Adrenal gland (tissue), 12 donors: ENCODE data around the gene CMIP. TPM values are rescaled to one million over a fixed set of nuclear protein-coding genes. Genes with fewer than 3 reads are reported as not detected.

Experiments
- DNase-seq, 7 donors: peaks; one replicate each; pipeline ENCODE4 v3.0.0-alpha.2; 2019 to 2020
- H3K27ac ChIP-seq, 5 donors: fragments of 200-600 bp; sonication (generic) in 4 of 5; 1 replicate in 3 of 5; 2 replicates in 2 of 5; pipeline versions ENCODE4 v1.5.1 to v1.8.0; 2016 to 2020; ENCODE audit warnings: mild to moderate bottlenecking in 1 of 5
- H3K27me3 ChIP-seq: fragments of 200-600 bp; 2 replicates; pipeline ENCODE4 v1.8.0; 2021
- H3K36me3 ChIP-seq, 2 donors: fragments of 200-600 bp; replicated peaks in 1 of 2; 1 replicate in 1 of 2; 2 replicates in 1 of 2; pipeline versions ENCODE4 v1.5.1 to v1.8.0; 2018 to 2022
- H3K4me1 ChIP-seq, 2 donors: fragments of 200-600 bp; replicated peaks in 1 of 2; 1 replicate in 1 of 2; 2 replicates in 1 of 2; pipeline versions ENCODE4 v1.5.1 to v1.8.0; 2018 to 2021
- H3K4me3 ChIP-seq, 4 donors: fragments of 200-600 bp; sonication (generic) in 3 of 4; one replicate each; pipeline ENCODE4 v1.5.1; 2016 to 2018
- H3K9me3 ChIP-seq, 3 donors: fragments of 200-600 bp; sonication (generic) in 1 of 3; replicated peaks in 1 of 3; 1 replicate in 2 of 3; 2 replicates in 1 of 3; pipeline versions ENCODE4 v1.5.1 to v1.8.0; 2016 to 2021
- POLR2A ChIP-seq, 2 donors: fragments of 450-650 bp; IDR thresholded peaks; one replicate each; pipeline ENCODE4 v1.6.1; 2017; ENCODE audit warnings: antibody characterized with exemption in 2 of 2, mild to moderate bottlenecking in 2 of 2, moderate library complexity in 1 of 2
- WGBS, 4 donors: extraction: QIAGEN DNeasy Blood & Tissue Kit in 2 of 4; methylation state at CpG; one replicate each; pipeline versions ENCODE4 v1.1.5 to v1.1.7; 2013 to 2017; 5-methylcytosine and 5-hydroxymethylcytosine counted together
- intact Hi-C, 2 donors: fragments of 100-400 bp; cut with DNase I; formaldehyde crosslinking; loops; one replicate each; pipeline versions ENCODE4 v1.14.1 to v1.15.0; 2022 to 2023
- polyA plus RNA-seq, 3 donors: library from polyadenylated mRNA; stranded (reverse); fragments of 200-250 nt in 2 of 3; fragments of 350-450 nt in 1 of 3; fragmentation: Illumina TruSeq in 1 of 3; extraction: RNeasy Lipid Tissue Mini Kit (QIAGEN cat#74804) in 1 of 3; gene quantifications; one replicate each; pipeline ENCODE4 v1.2.3, GENCODE V29; 2013 to 2014
- total RNA-seq, 9 donors: library from RNA; depleted of rRNA in 4 of 9; stranded (reverse); fragments of >200 nt in 4 of 9; fragments of 120-200 nt in 1 of 9; fragmentation: NEBNext Ultra II Directional in 1 of 9; extraction: Animal tissue kit (Norgen Biotek cat#: 25700) in 1 of 9; gene quantifications; one replicate each; pipeline versions ENCODE4 v1.1.0 to v1.2.4, GENCODE V29; 2013 to 2023
- TF ChIP-seq, protein P1 (sequence below), 6 experiments: fragments of 450-650 bp in 4 of 6; fragments of 200-600 bp in 2 of 6; sonication (generic) in 1 of 6; IDR thresholded peaks; 1 replicate in 5 of 6; 2 replicates in 1 of 6; pipeline versions ENCODE4 v1.5.1 to v1.8.0; 2016 to 2021; ENCODE audit warnings: antibody characterized with exemption in 6 of 6, mild to moderate bottlenecking in 2 of 6, moderate library complexity in 1 of 6
- donor health status: healthy with polysubstance abuse.
- donor health status: Bipolar disorder and iron deficiency.
- donor health status: DM: yes; HTN: yes; CAD: no.
- donor health status: DM: no; HTN: no; CAD: no.
- donor health status: DM: no; HTN: no; CAD: no.
- donor health status: DM: yes; HTN: yes; CAD: no.

The CMIP gene
- total and polyA plus RNA-seq, 12 donors: 8.1 to 87.9 (median 42.5) TPM

DNA sequence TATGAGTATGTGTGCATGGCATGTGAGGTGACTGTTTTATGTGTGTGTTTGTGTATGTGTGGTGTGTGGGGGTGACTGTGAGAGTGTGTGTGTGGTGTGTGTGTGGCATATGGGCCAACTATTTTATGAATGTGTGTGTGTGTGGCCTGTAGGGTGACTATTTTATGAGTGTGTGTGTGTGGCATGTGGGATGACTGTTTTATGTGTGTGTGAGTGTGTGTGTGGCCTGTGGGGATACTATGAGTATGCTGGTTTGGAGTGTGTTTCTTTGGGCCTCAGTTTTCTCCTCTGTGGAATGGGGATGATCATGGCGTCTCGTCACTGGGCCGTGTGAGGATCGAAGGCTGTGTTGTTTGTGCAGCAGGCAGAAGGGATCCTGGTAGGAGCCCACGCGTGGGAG, 182.4 kb downstream of the CMIP start:
- no peaks in the 10 kb centered on the region for H3K27me3 ChIP-seq
- no peak for TF ChIP-seq POLR2A (IDR thresholded peaks at IDR 0.05)
- TF ChIP-seq, protein P1, sequence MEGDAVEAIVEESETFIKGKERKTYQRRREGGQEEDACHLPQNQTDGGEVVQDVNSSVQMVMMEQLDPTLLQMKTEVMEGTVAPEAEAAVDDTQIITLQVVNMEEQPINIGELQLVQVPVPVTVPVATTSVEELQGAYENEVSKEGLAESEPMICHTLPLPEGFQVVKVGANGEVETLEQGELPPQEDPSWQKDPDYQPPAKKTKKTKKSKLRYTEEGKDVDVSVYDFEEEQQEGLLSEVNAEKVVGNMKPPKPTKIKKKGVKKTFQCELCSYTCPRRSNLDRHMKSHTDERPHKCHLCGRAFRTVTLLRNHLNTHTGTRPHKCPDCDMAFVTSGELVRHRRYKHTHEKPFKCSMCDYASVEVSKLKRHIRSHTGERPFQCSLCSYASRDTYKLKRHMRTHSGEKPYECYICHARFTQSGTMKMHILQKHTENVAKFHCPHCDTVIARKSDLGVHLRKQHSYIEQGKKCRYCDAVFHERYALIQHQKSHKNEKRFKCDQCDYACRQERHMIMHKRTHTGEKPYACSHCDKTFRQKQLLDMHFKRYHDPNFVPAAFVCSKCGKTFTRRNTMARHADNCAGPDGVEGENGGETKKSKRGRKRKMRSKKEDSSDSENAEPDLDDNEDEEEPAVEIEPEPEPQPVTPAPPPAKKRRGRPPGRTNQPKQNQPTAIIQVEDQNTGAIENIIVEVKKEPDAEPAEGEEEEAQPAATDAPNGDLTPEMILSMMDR (IDR thresholded peaks at IDR 0.05): no peak
- H3K4me1 ChIP-seq: peaks cover 13 to 19% of the 10 kb centered on the region in 2 donors
- no peak for DNase-seq
- H3K36me3 ChIP-seq: no peaks in the 10 kb centered on the region
- WGBS, 4 donors: 86 to 97% (median 93%) methylated on average over 6 of the region's 6 CpGs
- H3K4me3 ChIP-seq: no peak overlapping the region
- H3K9me3 ChIP-seq: no peaks in the 10 kb centered on the region
- intact Hi-C loops: no loop called here
- peak overlapping the region in 1 of 5 donors; percentile 92 for H3K27ac ChIP-seq

DNA sequence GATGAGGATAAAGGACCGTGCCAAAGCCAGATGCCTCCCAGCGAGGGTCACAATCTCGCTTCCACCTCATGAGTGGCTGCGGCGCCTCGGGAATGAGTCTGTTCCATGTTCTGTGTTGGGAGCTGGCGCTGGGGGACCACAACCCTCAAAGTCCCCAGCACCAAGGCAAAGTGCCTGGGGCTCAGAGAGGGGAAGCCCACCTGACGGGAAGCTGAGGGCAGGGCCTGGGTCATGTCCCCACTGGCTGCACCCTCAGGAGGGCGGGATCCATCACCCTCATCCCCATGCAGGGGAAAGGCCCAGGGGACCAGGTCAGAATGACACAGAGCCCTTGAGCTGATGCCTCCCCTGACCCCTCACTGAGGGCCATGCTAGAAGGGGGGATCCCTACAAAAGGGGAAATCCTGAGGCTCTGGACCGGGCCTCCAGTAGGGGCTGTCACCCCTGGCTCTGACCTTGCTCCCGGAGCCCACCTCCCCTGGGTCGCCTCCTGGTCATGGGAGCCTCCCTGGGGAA, 183.2 kb downstream of the CMIP start:
- TF ChIP-seq, protein P1 (IDR thresholded peaks at IDR 0.05): no peak
- TF ChIP-seq POLR2A (IDR thresholded peaks at IDR 0.05): no peak
- WGBS, 4 donors: 90 to 94% (median 90%) methylated on average over 7 to 12 of the region's 12 CpGs
- intact Hi-C loops: no loop called here

DNA sequence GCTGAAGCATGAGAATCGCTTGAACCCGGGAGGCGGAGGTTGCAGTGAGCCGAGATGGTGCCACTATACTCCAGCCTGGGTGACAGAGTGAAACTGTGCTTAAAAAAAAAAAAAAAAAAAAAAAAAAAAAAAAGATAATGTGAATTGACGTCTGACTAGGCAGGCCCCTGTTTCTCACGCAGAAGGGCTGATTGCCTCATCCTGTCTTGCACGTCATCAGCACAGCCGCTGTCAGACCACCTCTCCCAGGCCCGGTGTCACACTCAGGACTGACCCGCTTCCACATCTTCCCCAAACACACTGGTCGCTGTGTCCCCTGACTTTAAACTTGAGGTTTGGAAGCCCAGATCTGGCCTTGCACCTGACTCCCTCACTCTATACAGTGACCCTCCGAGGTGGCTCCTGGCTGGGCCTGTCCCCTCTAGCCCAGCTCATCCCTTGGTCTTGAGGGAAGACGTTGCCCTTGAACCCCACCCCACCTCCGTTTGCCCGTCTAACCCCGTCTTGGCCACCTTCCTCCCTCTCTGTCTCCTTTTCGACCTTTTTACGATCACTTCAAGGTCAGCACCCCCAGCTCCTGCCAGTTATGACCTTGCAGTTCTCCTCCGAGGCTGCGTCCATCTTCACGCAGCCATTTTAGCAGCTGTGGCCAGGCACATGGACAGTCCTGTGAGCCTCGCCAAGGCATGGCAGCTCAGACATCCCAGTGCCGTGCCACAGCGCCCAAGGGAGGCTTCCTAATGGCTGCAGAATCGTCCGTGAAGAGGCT, 184.6 kb downstream of the CMIP start:
- DNase-seq: peak in 6 of 7 donors; percentile 52 to 86 (median 79)
- H3K27me3 ChIP-seq: no peaks in the 10 kb centered on the region
- no peaks in the 10 kb centered on the region for H3K9me3 ChIP-seq
- H3K36me3 ChIP-seq: no peaks in the 10 kb centered on the region
- H3K4me3 ChIP-seq: no peak overlapping the region
- 63 to 77% (median 65%) methylated on average over 26 of the region's 26 CpGs for WGBS, 4 donors
- TF ChIP-seq, protein P1 (IDR thresholded peaks at IDR 0.05): no peak
- TF ChIP-seq POLR2A (IDR thresholded peaks at IDR 0.05): no peak
- intact Hi-C loops: no loop called here
- H3K27ac ChIP-seq: peak overlapping the region in 4 of 5 donors; percentile 41 to 85 (median 59)
- peaks cover 27 to 29% of the 10 kb centered on the region in 2 donors for H3K4me1 ChIP-seq

More for the DNA sequence above, 183.2 kb downstream of the CMIP start:
- Histone ChIP-seq H3K27ac (peak overlapping the region in 2 of 5 donors; percentile 85 to 92), H3K4me3 (no peak overlapping the region), H3K9me3 (no peaks in the 10 kb centered on the region), H3K4me1 (peaks cover 17 to 23% of the 10 kb centered on the region in 2 donors), H3K27me3 (no peaks in the 10 kb centered on the region), H3K36me3 (no peaks in the 10 kb centered on the region)
- no peak for DNase-seq

DNA sequence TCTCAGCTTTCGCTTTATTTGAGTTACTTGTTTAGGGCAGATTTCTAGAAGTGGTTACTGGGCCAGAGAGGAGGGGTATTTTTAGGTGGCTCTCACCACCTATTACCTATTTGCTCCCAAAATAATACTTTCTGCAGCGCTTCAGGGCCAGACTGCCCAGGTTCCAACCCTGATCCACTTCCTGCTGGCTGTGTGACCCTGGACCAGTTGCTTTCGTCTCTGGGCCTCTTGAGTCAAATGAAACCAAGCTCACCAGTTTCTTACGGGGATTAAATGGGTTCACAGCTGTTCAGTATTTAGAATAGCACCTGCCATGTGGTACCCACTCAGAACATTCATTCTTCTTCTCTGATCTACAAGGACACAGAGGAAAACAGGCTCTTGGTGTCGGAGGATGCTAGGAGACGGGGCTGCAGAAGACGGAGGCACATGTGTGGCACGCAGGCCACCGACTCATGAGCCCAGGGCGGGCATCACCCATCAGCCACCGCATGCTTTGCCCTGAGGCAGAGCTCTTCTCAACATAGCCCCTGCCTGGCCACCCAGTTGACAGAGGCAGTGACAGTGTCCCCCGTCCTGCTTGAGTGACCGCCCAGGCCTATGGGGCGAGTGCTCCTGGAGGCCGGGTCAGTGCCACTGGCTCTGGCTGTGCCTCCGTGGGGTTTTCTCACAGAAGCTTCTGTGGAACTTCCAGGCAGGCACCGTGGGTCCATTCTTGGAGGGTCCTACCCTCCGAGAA, 185.5 kb downstream of the CMIP start:
- Histone ChIP-seq H3K4me3 (no peak overlapping the region), H3K9me3 (no peaks in the 10 kb centered on the region), H3K4me1 (peaks cover 24 to 37% of the 10 kb centered on the region in 2 donors), H3K27ac (peak overlapping the region in 4 of 5 donors; percentile 41 to 85 (median 59)), H3K36me3 (no peaks in the 10 kb centered on the region), H3K27me3 (no peaks in the 10 kb centered on the region)
- intact Hi-C loops: no loop called here
- DNase-seq: no peak
- WGBS, 4 donors: 84 to 94% (median 91%) methylated on average over 9 to 18 of the region's 18 CpGs
- TF ChIP-seq POLR2A (IDR thresholded peaks at IDR 0.05): no peak
- TF ChIP-seq, protein P1 (IDR thresholded peaks at IDR 0.05): no peak
